HepG2 (cell line): Measurements from ENCODE around the gene ZBTB4. TPM values are rescaled to one million over a fixed set of nuclear protein-coding genes. Genes with fewer than 3 reads are reported as not detected.
A peak's percentile ranks its signal among the peaks of the same experiment; 100 is the strongest.

Experiments used
- DBP ChIP-seq: sonication (generic); formaldehyde crosslinking; IDR thresholded peaks from 2 replicates; pipeline ENCODE4 v1.4.0; 2020; ENCODE audit warnings: missing genetic modification reagents; ENCODE audit errors: not compliant biosample characterization
- FOXO1 ChIP-seq: sonication (generic); formaldehyde crosslinking; IDR thresholded peaks from 2 replicates; pipeline ENCODE4 v1.4.0; 2020; ENCODE audit warnings: missing genetic modification reagents
- GZF1 ChIP-seq: sonication (generic); formaldehyde crosslinking; IDR thresholded peaks from 2 replicates; pipeline ENCODE4 v1.5.1; 2020; ENCODE audit warnings: mild to moderate bottlenecking, missing genetic modification reagents
- KDM5B ChIP-seq: sonication (generic); formaldehyde crosslinking; IDR thresholded peaks from 2 replicates; pipeline ENCODE4 v1.4.0; 2020; ENCODE audit warnings: missing genetic modification reagents, mild to moderate bottlenecking, borderline replicate concordance
- KLF6 ChIP-seq: IDR thresholded peaks from 2 replicates; pipeline ENCODE4 v1.8.0; 2016; ENCODE audit warnings: missing biosample characterization, missing genetic modification reagents
- NCOA5 ChIP-seq: sonication (generic); formaldehyde crosslinking; IDR thresholded peaks from 2 replicates; pipeline ENCODE4 v1.4.0; 2020; ENCODE audit warnings: missing genetic modification reagents
- NR2F6 ChIP-seq, 2 experiments: IDR thresholded peaks; 2 replicates each; pipeline ENCODE4 v1.6.1; 2016; ENCODE audit warnings: antibody characterized with exemption in 1 of 2, mild to moderate bottlenecking in 1 of 2
- PITX1 ChIP-seq: sonication (generic); formaldehyde crosslinking; IDR thresholded peaks from 2 replicates; pipeline ENCODE4 v1.5.1; 2020; ENCODE audit warnings: mild to moderate bottlenecking, missing genetic modification reagents
- RCOR2 ChIP-seq: IDR thresholded peaks from 2 replicates; pipeline ENCODE4 v1.6.1; 2016; ENCODE audit warnings: missing biosample characterization, missing genetic modification reagents
- SSRP1 ChIP-seq: IDR thresholded peaks from 2 replicates; pipeline ENCODE4 v1.6.1; 2016; ENCODE audit warnings: control low read depth
- TEF ChIP-seq: sonication (generic); formaldehyde crosslinking; IDR thresholded peaks from 2 replicates; pipeline ENCODE4 v1.5.0; 2020; ENCODE audit warnings: missing genetic modification reagents
- XRCC5 ChIP-seq: fragments of 200-400 bp; formaldehyde crosslinking; optimal IDR thresholded peaks from 2 replicates; pipeline ENCODE3; 2017; ENCODE audit warnings: mild to moderate bottlenecking, low read length
- ZBTB20 ChIP-seq: sonication (generic); formaldehyde crosslinking; IDR thresholded peaks from 2 replicates; pipeline ENCODE4 v1.8.1; 2023; ENCODE audit warnings: missing genetic modification reagents, low read depth, mild to moderate bottlenecking, borderline replicate concordance
- ZMYM4 ChIP-seq: sonication (generic); formaldehyde crosslinking; IDR thresholded peaks from 2 replicates; pipeline ENCODE4 v1.8.1; 2023; ENCODE audit warnings: mild to moderate bottlenecking, missing genetic modification reagents
- ZNF33A ChIP-seq: sonication (generic); formaldehyde crosslinking; IDR thresholded peaks from 2 replicates; pipeline ENCODE4 v1.5.1; 2020; ENCODE audit warnings: missing genetic modification reagents, mild to moderate bottlenecking, moderate library complexity, borderline replicate concordance
- ZNF572 ChIP-seq: sonication (generic); formaldehyde crosslinking; IDR thresholded peaks from 2 replicates; pipeline ENCODE4 v1.5.1; 2020; ENCODE audit warnings: mild to moderate bottlenecking, missing genetic modification reagents
- ZNF772 ChIP-seq: sonication (generic); formaldehyde crosslinking; IDR thresholded peaks from 2 replicates; pipeline ENCODE4 v1.5.0; 2020; ENCODE audit warnings: mild to moderate bottlenecking, missing genetic modification reagents
- polyA plus RNA-seq, 8 experiments: library from polyadenylated mRNA; depleted of rRNA in 3 of 8; stranded (reverse) in 7 of 8; unstranded in 1 of 8; fragments of >200 nt; fragmentation: Illumina TruSeq in 4 of 8; extraction: Trizol in 4 of 8; gene quantifications; 2 replicates each; pipeline versions ENCODE4 v1.2.1 to v1.2.3, GENCODE V29; 2011 to 2016; ENCODE audit warnings: low read depth in 4 of 8, missing spikeins in 1 of 8, mixed read lengths in 1 of 8; ENCODE audit not compliant: insufficient read depth in 1 of 8
- total RNA-seq, 5 experiments: library from RNA; depleted of rRNA; stranded (reverse); fragments of >200 nt; fragmentation: Illumina TruSeq; extraction: Trizol; gene quantifications; 2 replicates each; pipeline ENCODE4 v1.2.3, GENCODE V29; 2016; ENCODE audit warnings: low read depth in 1 of 5
- TF ChIP-seq, protein P1 (sequence below): sonication (generic); formaldehyde crosslinking; IDR thresholded peaks from 2 replicates; pipeline ENCODE4 v1.5.1; 2020; ENCODE audit warnings: mild to moderate bottlenecking, missing genetic modification reagents, moderate library complexity
- TF ChIP-seq, protein P2 (sequence below): sonication (generic); formaldehyde crosslinking; IDR thresholded peaks from 2 replicates; pipeline ENCODE4 v1.4.0; 2020; ENCODE audit warnings: mild to moderate bottlenecking, missing genetic modification reagents
- TF ChIP-seq, protein P3 (sequence below): sonication (generic); formaldehyde crosslinking; IDR thresholded peaks from 2 replicates; pipeline ENCODE4 v1.8.0; 2022; ENCODE audit warnings: mild to moderate bottlenecking, missing genetic modification reagents
- TF ChIP-seq, protein P4 (sequence below): IDR thresholded peaks from 2 replicates; pipeline ENCODE4 v1.6.1; 2016; ENCODE audit warnings: mild to moderate bottlenecking

ZBTB4 gene
- total and polyA plus RNA-seq, 2 of the 13 experiments (the other 11 are each of a cell fraction or from before 2014, with no cell fraction given), result 4.3 to 7.4 TPM

GRCh38 chr17:7479213-7480088 is at the start of gene ZBTB4 (continued):
- TF ChIP-seq, protein P1, sequence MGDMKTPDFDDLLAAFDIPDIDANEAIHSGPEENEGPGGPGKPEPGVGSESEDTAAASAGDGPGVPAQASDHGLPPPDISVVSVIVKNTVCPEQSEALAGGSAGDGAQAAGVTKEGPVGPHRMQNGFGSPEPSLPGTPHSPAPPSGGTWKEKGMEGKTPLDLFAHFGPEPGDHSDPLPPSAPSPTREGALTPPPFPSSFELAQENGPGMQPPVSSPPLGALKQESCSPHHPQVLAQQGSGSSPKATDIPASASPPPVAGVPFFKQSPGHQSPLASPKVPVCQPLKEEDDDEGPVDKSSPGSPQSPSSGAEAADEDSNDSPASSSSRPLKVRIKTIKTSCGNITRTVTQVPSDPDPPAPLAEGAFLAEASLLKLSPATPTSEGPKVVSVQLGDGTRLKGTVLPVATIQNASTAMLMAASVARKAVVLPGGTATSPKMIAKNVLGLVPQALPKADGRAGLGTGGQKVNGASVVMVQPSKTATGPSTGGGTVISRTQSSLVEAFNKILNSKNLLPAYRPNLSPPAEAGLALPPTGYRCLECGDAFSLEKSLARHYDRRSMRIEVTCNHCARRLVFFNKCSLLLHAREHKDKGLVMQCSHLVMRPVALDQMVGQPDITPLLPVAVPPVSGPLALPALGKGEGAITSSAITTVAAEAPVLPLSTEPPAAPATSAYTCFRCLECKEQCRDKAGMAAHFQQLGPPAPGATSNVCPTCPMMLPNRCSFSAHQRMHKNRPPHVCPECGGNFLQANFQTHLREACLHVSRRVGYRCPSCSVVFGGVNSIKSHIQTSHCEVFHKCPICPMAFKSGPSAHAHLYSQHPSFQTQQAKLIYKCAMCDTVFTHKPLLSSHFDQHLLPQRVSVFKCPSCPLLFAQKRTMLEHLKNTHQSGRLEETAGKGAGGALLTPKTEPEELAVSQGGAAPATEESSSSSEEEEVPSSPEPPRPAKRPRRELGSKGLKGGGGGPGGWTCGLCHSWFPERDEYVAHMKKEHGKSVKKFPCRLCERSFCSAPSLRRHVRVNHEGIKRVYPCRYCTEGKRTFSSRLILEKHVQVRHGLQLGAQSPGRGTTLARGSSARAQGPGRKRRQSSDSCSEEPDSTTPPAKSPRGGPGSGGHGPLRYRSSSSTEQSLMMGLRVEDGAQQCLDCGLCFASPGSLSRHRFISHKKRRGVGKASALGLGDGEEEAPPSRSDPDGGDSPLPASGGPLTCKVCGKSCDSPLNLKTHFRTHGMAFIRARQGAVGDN (CRISPR knock-in tag), result peak; percentile 62
- TF ChIP-seq ZNF572 (CRISPR knock-in tag) (0 out of 2 replicates have a peak, but pooled peaks have one; percentile 73), ZBTB20 (no peak), NCOA5 (no peak), PITX1 (CRISPR knock-in tag) (no peak), ZNF772 (CRISPR knock-in tag) (0 out of 2 replicates have a peak, but pooled peaks have one; percentile 29), KLF6 (CRISPR knock-in tag) (peak; percentile 52), DBP (no peak), RCOR2 (no peak), SSRP1 (CRISPR knock-in tag) (no peak), XRCC5 (peak; percentile 13), GZF1 (CRISPR knock-in tag) (no peak), ZNF33A (CRISPR knock-in tag) (no peak), FOXO1 (CRISPR knock-in tag) (no peak), TEF (CRISPR knock-in tag) (no peak), ZMYM4 (CRISPR knock-in tag) (no peak), NR2F6 (IDR thresholded peaks at IDR 0.05) (no peak), NR2F6 (CRISPR knock-in tag; IDR thresholded peaks at IDR 0.05) (peak; percentile 18; the same call in 1 of the 2 replicates), KDM5B (CRISPR knock-in tag) (no peak)
- TF ChIP-seq, protein P2, sequence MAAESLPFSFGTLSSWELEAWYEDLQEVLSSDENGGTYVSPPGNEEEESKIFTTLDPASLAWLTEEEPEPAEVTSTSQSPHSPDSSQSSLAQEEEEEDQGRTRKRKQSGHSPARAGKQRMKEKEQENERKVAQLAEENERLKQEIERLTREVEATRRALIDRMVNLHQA, result no peak
- TF ChIP-seq, protein P3, sequence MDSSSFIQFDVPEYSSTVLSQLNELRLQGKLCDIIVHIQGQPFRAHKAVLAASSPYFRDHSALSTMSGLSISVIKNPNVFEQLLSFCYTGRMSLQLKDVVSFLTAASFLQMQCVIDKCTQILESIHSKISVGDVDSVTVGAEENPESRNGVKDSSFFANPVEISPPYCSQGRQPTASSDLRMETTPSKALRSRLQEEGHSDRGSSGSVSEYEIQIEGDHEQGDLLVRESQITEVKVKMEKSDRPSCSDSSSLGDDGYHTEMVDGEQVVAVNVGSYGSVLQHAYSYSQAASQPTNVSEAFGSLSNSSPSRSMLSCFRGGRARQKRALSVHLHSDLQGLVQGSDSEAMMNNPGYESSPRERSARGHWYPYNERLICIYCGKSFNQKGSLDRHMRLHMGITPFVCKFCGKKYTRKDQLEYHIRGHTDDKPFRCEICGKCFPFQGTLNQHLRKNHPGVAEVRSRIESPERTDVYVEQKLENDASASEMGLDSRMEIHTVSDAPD, result no peak
- TF ChIP-seq, protein P4, sequence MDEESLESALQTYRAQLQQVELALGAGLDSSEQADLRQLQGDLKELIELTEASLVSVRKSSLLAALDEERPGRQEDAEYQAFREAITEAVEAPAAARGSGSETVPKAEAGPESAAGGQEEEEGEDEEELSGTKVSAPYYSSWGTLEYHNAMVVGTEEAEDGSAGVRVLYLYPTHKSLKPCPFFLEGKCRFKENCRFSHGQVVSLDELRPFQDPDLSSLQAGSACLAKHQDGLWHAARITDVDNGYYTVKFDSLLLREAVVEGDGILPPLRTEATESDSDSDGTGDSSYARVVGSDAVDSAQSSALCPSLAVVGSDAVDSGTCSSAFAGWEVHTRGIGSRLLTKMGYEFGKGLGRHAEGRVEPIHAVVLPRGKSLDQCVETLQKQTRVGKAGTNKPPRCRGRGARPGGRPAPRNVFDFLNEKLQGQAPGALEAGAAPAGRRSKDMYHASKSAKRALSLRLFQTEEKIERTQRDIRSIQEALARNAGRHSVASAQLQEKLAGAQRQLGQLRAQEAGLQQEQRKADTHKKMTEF (CRISPR knock-in tag), result no peak
